A375 (cell line): Measurements from ENCODE around the gene NPAS3. TPM values are rescaled to one million over a fixed set of nuclear protein-coding genes. Genes with fewer than 3 reads are reported as not detected.

Source experiments
- total RNA-seq: library from RNA; depleted of rRNA; stranded (reverse); fragments of >200 nt; shearing (Covaris generic); gene quantifications from 2 replicates; pipeline ENCODE4 v1.2.3, GENCODE V29; 2014; rRNA removed

Gene NPAS3
- 0.32 and 0.57 TPM in 2 replicates for total RNA-seq

DNA sequence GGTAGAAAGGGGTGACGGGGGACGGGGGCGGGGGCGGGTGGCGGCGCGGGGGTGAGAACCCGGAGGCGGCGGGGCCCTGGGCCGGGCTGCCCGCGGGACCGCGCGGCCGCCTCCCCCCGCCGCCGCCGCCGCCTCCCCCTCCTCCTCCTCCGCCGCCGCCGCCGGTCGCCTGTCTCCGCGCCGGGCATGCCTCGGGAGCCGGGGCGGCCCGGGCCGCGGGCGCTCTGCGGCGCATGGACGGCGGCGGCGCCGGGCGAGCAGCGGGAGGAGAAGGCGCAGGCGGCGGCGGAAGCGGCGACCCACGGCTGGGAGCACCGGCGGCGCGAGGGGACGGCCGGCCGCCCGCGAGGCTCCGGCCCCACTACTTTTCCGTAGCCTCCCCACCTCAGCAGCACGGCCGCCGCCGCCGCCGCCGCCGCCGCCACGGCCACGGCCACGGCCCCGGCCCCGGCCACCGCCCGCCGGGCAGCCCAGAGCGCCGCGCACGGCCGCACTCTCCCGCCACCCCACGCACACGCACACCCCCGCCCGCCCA lies at the start of gene NPAS3:
NPAS3 (plus strand) TSS at position 161 of the 535 bp plus-strand sequence.

